Mucosa of gallbladder (tissue), 1 donor: Measurements from ENCODE around the gene KIAA0753. TPM values are rescaled to one million over a fixed set of nuclear protein-coding genes. Genes with fewer than 3 reads are reported as not detected.

Source experiments
- DNase-seq: peaks from one replicate; pipeline ENCODE4 v3.0.0-alpha.2; 2020; ENCODE audit warnings: low spot score
- total RNA-seq: library from RNA; stranded (reverse); gene quantifications from one replicate; pipeline ENCODE4 v1.2.1, GENCODE V29; 2021
- donor health status: DM: no; HTN: no; CAD: no.

The KIAA0753 gene
- total RNA-seq, 1 donor from 2014 or later: 21.4 TPM

- no peak for DNase-seq
Measured at GRCh38 chr17:6641247-6641863, 844 bp upstream of the KIAA0753 start.

DNA sequence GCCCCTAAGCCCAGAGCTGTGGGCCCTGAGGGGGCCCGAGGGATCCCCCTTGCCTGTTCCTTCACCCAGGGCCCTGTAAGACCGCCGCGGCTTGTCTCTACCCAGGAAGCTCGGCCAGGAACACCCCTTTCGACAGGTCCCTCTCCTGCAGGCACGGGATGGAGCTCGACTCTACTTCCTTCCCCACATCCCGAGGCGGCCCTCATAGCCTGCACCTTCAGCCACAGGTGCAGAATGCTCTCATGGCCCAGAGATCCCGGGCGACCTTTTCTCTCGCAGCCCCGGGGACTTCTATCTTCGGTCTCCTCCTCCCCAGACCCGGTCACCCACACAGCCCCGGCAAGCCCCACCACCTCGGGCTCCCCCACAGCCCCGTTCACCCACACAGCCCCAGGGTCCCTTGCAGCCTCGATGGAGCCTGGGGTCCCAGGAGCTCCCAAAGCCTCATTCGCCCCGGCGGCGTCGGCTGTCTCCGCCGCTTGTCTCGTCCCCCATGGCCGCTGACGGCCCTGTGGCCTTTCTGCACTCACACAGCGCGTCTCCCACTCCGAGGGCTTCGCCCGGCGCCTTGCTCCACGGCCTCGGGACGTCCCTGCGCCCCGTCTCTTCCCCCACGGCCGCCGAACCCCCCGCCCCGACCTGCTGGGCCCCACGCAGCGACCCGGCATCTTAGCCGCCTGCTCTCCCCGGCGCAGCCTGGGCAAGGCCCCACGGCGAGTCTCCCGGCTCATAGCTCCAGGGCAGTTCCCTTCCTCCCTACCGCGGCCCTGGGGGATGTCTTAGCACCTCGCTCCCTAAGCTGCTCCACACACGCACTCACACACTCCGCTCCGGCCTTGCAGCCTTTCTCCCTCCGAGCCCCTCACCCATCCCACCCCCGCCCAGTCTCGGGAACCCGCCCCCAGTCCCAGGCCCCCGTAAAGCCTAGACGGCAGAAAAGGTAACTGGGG lies 650 bp downstream of the KIAA0753 start:
- DNase-seq: no peak

DNA sequence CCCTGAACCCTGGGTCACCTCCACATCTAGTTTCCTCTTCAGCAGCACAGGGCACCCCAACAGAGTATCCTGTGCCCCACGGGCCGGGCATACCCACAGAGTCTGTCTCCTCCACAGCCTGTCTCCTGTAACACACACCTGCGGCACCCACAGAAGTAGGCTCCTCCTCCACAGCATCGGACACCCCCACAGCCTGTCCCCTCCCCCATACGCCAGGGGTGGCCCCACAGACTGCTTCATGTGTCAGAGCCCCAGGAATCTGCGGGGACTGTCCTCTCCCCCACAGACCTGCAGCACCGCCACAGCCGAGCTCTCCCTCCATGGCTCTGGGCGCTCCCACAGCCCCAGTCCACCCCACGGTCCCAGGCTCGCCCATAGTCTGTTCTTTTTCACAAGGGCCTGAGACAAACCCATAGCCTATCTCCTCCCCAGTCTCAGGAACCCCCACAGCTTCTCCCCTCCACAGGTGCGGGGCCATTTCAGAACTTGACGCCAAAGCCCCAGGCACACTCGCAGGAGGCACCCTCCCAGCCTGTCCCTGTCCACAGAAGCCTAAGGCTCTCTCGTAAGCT lies 1.4 kb downstream of the KIAA0753 start:
- no peak for DNase-seq

GRCh38 chr17:6638046-6638908 lies 2.2 kb downstream of the KIAA0753 start:
- DNase-seq: no peak

GRCh38 chr17:6637458-6637840 lies 3.1 kb downstream of the KIAA0753 start:
- DNase-seq: no peak

- DNase-seq: no peak
Measured at GRCh38 chr17:6636616-6637457, 3.7 kb downstream of the KIAA0753 start.

GRCh38 chr17:6636105-6636504 lies 4.4 kb downstream of the KIAA0753 start:
- no peak for DNase-seq

DNA sequence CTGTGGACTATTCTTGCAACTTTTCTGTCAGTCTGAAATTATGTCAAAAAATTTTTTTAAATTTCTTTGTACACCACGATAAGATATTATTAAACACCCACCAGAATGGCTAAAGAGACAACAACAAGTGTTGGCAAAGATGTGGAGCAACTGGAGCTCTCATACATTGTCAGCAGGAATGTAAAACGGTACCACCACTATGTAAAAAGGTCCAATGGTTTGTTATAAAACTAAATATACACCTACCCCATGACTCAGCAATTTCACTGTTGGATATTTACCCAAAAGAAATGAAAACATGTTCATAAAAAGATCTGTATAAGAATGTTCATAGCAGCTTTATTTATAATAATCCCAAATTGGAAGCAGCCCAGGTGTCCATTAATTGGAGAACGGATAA lies 7.2 kb downstream of the KIAA0753 start:
- DNase-seq: no peak

DNA sequence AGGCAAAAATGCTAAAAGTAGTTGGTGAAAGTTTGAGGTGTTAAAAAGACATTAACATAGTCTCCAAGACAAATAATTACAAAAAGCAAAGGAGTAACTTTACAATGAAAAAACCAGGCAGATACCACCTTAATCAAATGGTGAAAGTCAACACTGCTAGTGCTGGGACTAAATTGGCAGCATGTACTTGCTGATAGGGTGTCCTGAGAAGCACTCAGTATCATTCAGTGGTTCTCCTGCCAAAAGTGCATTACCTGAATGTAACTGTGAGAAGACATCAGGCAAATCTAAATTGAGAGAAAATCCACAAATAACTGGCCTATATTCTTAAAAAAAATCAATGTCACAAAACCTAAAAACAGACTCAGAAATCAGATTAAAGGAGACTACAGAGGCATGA lies 8.0 kb downstream of the KIAA0753 start:
- no peak for DNase-seq

DNA sequence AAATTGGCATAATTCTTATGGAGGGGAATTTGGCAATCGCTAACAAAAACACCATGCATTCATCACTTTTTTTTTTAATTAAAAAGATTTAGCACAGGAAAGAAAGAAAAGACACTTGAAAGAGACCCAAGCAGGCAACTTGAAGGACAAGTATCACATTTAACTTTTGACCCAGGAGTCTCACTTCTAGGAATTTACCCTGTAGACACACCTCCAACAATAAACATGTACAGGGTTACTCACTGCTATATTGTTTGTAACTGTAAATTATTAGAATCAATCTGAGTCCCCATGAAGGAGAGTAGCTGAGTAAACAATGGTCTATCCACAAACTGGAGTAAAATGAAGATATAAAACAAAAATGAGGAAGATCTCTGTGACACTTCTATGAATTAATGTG lies 10.1 kb downstream of the KIAA0753 start:
- no peak for DNase-seq

- DNase-seq: no peak
Measured at GRCh38 chr17:6627019-6627418, 13.5 kb downstream of the KIAA0753 start.

DNA sequence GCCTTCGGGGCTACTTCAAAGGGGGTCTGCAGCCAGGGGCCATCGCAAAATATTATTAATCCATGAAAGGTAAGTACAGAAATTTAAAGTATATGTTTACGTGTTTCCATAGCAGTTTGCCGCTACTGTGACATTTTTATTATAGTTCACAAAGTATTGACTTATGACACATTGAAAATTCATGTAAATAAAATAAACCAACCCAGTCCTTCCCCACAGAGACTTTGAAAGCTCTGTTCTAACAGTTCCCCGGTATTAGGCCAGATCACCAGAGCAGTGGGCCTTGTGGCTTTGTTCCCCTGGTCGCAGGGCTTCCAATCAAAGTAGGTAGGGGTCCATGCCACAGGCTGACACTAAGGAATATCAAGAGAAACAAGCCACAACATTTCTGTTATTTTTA lies 13.9 kb downstream of the KIAA0753 start:
- no peak for DNase-seq

DNA sequence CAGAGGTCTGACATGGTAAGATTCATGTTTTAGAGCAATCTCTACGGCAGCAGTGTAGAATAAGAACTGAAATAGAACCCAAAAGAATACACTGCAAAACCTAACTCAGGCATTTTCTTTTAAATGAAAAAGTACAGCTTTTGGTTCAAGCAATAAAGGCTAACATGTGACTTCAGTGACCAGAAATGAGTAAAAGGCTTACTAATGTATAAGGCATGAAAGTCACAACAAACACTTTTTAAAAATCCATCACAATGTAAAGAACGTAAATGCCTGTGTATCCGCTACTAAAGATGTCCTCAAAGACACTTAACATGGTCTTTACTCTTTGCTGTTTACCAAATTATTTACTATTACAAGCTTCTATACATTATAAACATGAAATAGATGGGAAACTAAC lies 16.6 kb downstream of the KIAA0753 start:
- DNase-seq: no peak

GRCh38 chr17:6611231-6611630 lies 29.3 kb downstream of the KIAA0753 start:
- no peak for DNase-seq

DNA sequence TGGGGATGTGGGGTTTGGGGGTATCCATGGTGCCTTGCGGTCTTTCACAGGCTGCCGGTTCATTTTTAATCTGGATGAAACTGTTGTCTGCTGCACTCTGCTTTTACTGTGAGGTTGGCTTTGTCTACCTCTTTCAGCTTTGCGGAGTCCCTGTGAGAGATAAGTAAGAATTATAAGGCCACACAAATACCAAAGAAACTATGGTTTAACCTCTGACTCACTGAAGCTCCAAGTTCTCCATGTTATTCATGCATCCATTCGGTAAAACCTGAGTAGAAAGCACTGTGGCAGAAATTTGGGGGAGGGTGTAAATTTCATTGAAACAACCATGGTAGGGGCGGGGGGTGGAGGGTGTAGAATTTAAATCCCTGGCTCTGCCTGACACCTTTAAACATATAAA lies 30.5 kb downstream of the KIAA0753 start:
- DNase-seq: no peak

- no peak for DNase-seq
Measured at GRCh38 chr17:6608321-6608720, 32.2 kb downstream of the KIAA0753 start.

DNA sequence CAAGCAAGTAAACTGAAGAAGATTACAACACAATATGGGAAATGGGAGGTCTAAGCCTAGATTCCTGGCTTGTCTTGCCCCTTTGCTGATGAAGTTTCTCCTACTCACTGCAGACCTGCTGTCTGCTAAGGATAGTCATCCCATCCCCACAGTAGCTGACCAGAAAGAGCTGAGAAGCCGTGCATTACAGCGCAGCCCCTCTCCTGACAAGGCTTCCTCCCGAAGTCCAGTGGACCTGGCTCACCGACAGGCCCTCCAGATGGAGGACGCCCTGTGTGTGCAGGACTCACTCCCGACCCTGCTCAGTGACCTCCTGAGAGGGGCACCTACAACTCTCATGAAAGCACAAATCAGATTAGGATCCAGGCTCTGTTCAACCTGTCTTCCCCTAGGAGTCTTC lies 35.4 kb downstream of the KIAA0753 start:
- DNase-seq: no peak

GRCh38 chr17:6603744-6604325 lies 36.7 kb downstream of the KIAA0753 start:
- no peak for DNase-seq

- DNase-seq: no peak
Measured at GRCh38 chr17:6602141-6602540, 38.4 kb downstream of the KIAA0753 start.

DNA sequence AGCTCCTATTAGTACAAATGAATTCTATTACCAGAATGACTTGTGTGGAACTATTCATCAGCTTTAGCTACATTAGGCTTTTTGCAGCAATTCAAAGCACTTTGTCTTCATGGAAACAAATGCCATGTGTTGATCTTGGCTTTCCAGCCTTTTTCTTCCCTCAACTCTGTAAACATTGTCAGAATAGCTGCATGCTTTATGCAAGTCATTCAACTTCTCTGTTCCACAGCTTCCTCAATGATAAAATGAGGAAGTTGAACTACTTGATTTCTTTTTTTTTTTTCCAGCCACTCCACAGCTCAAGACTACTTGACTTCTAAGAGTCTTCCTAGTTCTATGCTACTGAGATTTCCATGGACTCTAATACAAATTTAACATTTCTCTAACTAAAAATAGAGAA lies 41.1 kb downstream of the KIAA0753 start:
- DNase-seq: no peak

DNA sequence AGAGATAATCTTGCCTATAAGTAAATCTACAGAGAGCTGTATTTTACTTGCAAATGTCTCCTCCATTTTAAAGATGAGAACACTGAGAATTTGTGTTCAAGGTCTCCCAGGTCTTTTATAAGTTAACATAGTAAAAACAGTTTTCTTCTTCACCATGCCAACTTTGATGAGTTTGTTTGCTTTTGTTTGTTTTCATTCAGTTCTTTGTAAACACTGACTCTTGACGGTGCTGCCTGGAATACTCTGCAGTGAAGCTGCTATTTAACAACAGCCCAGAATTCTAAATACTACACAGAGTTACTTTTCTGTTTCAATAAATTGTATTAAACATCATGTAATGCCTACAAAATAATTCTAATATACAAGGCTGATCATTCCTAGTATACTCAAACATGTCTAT lies 42.8 kb downstream of the KIAA0753 start:
- DNase-seq: no peak
